Measurements from ENCODE around the gene ATG2A.

The ATG2A gene

GRCh38 chr11:64917663-64917995 is 620 bp upstream of the ATG2A start:
- in situ Hi-C loops (cut with MboI; ENCODE audit: low sequenced_read_pairs), result no loop called here
- peaks cover 9% of the 10 kb centered on the region for H3K4me1 ChIP-seq
- H3K4me3 ChIP-seq, result peak overlapping the region; percentile 27

DNA sequence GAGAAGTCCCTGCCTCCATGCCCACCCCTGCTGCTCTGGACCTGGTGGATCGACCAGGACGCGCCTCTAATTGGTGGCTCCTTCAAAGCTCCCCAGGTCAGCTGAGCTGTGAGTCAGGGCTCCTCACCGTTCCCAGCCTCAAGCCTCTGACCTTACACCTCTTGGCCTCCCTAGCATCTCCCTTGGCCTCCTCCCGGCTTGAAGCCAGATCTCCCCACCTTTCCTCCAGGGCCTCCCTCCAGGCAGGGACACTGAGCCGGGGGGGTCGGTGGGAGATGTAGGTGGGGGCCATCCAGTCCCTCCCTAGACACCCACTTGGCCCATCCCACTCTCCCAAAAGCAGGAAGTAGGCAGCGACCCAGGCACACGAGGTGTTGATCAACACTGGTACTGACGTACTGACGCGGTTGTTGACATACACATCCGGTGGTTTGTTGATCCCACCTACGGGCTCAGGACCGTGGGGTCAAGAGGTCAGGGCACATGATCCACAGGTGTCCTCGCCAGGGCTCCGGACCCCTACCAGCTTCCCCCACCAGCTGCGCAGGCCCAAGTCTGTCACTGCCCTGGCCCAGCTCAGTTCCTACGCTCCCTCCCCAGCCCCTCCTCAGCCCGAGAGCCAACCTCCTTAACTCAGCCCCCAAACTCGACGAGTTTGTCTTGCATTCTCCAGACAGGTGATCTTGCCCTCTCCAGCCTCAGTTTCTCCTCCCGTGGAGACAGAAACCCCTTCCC is 802 bp downstream of the ATG2A start:
- Histone ChIP-seq H3K4me3 (peak overlapping the region; percentile 59), H3K27me3 (ENCODE audit: low read depth) (no peaks in the 10 kb centered on the region), H3K9me3 (no peaks in the 10 kb centered on the region), H3K36me3 (replicated peaks) (peaks cover 9% of the 10 kb centered on the region), H3K4me1 (peaks cover 9% of the 10 kb centered on the region)
- peak in 1 of 2 experiments; percentile 49 for DNase-seq (ENCODE audit: low spot score in 2 of 2)
- in situ Hi-C loops (cut with MboI; ENCODE audit: low sequenced_read_pairs), result no loop called here

More at GRCh38 chr11:64917663-64917995, 620 bp upstream of the ATG2A start:
- H3K36me3 ChIP-seq (replicated peaks), result peaks cover 2% of the 10 kb centered on the region; the same call in 1 of the 2 replicates
- peak in 1 of 2 experiments; percentile 5 for DNase-seq (ENCODE audit: low spot score in 2 of 2)
- no peaks in the 10 kb centered on the region for H3K9me3 ChIP-seq
- no peaks in the 10 kb centered on the region for H3K27me3 ChIP-seq (ENCODE audit: low read depth)

- Histone ChIP-seq H3K27me3 (ENCODE audit: low read depth) (no peaks in the 10 kb centered on the region), H3K4me3 (peak overlapping the region; percentile 59; the same call in 1 of the 2 replicates), H3K4me1 (peaks cover 9% of the 10 kb centered on the region), H3K36me3 (replicated peaks) (peaks cover 17% of the 10 kb centered on the region), H3K9me3 (no peaks in the 10 kb centered on the region)
- DNase-seq (ENCODE audit: low spot score in 2 of 2), result no peak
- in situ Hi-C loops (cut with MboI; ENCODE audit: low sequenced_read_pairs), result no loop called here
These were observed 1.6 kb downstream of the ATG2A start for GRCh38 chr11:64915376-64915887.

DNA sequence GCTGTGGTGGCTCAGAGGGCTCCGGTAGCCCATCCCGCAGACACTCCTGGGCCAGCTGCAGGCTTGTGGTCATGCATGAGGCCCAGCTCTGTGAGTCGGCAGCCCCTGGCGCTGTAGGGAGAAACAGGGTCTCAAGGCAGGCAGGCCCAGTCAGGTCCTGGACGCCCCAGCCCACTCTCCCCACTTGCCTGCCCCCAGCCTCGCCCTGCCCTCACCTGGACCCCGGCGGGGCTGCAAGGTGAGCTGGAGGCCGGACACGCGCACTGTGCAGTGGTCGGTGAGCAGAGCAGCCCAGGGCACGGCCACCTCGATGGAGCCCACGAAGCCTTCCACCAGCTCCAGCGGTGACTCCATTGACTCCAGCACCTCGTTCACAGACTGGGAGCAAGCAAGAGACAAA is 2.9 kb downstream of the ATG2A start:
- peaks cover 19% of the 10 kb centered on the region for H3K36me3 ChIP-seq (replicated peaks)
- H3K4me3 ChIP-seq, result no peak overlapping the region
- peaks cover 9% of the 10 kb centered on the region for H3K4me1 ChIP-seq
- no peaks in the 10 kb centered on the region for H3K27me3 ChIP-seq (ENCODE audit: low read depth)
- no peaks in the 10 kb centered on the region for H3K9me3 ChIP-seq
- in situ Hi-C loops (cut with MboI; ENCODE audit: low sequenced_read_pairs), result no loop called here
- no peak for DNase-seq (ENCODE audit: low spot score in 2 of 2)

DNA sequence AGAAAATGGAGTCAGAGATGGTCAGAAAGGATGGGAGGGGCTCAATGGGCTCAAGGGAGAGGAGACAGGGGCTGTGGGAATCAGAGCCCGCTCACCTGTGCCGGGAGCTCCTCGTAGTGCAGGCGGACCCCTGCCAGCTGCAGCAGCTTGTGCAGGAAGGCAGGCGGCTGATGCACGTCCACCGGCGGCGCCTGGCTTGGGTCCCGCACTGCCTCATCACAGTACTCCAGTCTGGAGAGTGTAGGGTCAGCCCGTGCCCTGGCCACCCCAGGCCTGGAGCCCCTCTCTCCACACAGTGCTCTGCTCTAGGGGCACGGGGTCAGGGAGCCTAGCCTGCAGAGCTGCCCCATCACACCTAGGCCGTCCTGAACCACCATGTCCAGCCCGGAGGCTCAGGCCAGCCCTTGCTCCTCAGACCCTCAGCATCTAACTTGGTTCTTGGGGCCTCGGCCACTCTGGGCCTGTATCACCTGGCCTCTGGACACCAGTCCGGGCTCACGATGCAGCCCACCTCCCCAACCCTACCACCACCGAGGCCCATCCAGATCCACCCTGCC is 3.8 kb downstream of the ATG2A start:
- H3K4me1 ChIP-seq, result peaks cover 9% of the 10 kb centered on the region
- in situ Hi-C loops (cut with MboI; ENCODE audit: low sequenced_read_pairs), result no loop called here
- H3K36me3 ChIP-seq (replicated peaks), result peaks cover 19% of the 10 kb centered on the region
- H3K27me3 ChIP-seq (ENCODE audit: low read depth), result no peaks in the 10 kb centered on the region
- no peak overlapping the region for H3K4me3 ChIP-seq
- H3K9me3 ChIP-seq, result no peaks in the 10 kb centered on the region
- DNase-seq (ENCODE audit: low spot score in 2 of 2), result no peak

GRCh38 chr11:64911689-64912088 is 5.3 kb downstream of the ATG2A start:
- peaks cover 25% of the 10 kb centered on the region for H3K36me3 ChIP-seq (replicated peaks)
- in situ Hi-C loops (cut with MboI; ENCODE audit: low sequenced_read_pairs), result no loop called here
- DNase-seq (ENCODE audit: low spot score in 2 of 2), result no peak
- no peak overlapping the region for H3K4me3 ChIP-seq
- H3K9me3 ChIP-seq, result no peaks in the 10 kb centered on the region
- peaks cover 5% of the 10 kb centered on the region for H3K4me1 ChIP-seq
- no peaks in the 10 kb centered on the region for H3K27me3 ChIP-seq (ENCODE audit: low read depth)

- no peak overlapping the region for H3K4me3 ChIP-seq
- H3K27me3 ChIP-seq (ENCODE audit: low read depth), result no peaks in the 10 kb centered on the region
- no peak for DNase-seq (ENCODE audit: low spot score in 2 of 2)
- in situ Hi-C loops (cut with MboI; ENCODE audit: low sequenced_read_pairs), result no loop called here
- H3K4me1 ChIP-seq, result peaks cover 3% of the 10 kb centered on the region
- H3K9me3 ChIP-seq, result no peaks in the 10 kb centered on the region
- H3K36me3 ChIP-seq (replicated peaks), result peaks cover 25% of the 10 kb centered on the region
These were observed 5.9 kb downstream of the ATG2A start for GRCh38 chr11:64911142-64911541.

GRCh38 chr11:64910451-64911093 is 6.4 kb downstream of the ATG2A start:
- in situ Hi-C loops (cut with MboI; ENCODE audit: low sequenced_read_pairs), result no loop called here
- Histone ChIP-seq H3K4me1 (no peaks in the 10 kb centered on the region), H3K36me3 (replicated peaks) (peaks cover 25% of the 10 kb centered on the region), H3K4me3 (no peak overlapping the region), H3K9me3 (no peaks in the 10 kb centered on the region), H3K27me3 (ENCODE audit: low read depth) (no peaks in the 10 kb centered on the region)
- DNase-seq (ENCODE audit: low spot score in 2 of 2), result no peak

DNA sequence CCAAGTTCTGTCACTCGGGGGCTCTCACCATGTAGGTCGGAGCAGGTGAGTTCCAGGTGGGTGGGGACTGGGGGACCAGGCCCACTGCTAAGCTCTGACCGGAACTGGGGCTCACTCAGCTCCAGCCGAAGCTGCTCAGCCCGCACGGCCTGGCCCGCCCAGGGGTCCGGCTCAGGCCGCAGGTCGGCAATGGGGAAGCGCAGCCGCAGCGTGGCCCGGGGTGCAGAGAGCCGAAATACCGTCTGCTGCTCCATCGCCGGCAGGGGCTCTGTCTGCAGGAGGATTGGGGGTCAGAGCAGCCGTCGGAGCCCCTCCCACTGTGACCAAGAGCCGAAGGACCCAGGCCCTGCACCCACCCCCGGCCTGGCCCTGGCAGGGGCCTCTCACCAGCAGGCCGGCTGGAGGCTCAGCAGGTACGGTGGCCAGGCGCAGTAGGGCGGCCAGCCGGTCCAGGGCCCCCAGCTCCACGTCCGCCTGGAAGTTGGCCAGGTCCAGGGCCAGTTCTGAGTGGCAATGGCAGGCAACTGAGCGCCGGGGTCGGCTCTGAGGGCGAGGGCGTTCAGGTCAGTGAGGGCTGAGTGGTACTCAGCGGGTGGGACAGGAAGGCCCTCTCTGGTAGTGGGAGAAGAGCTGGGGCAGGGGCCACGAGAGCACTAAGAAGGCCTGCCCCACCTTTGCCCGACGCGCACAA is 7.2 kb downstream of the ATG2A start:
- no peaks in the 10 kb centered on the region for H3K4me1 ChIP-seq
- DNase-seq (ENCODE audit: low spot score in 2 of 2), result no peak
- no peaks in the 10 kb centered on the region for H3K27me3 ChIP-seq (ENCODE audit: low read depth)
- in situ Hi-C loops (cut with MboI; ENCODE audit: low sequenced_read_pairs), result no loop called here
- no peak overlapping the region for H3K4me3 ChIP-seq
- peaks cover 28% of the 10 kb centered on the region for H3K36me3 ChIP-seq (replicated peaks)
- H3K9me3 ChIP-seq, result no peaks in the 10 kb centered on the region

GRCh38 chr11:64908766-64909165 is 8.2 kb downstream of the ATG2A start:
- Histone ChIP-seq H3K4me3 (no peak overlapping the region), H3K27me3 (ENCODE audit: low read depth) (no peaks in the 10 kb centered on the region), H3K36me3 (replicated peaks) (peaks cover 26% of the 10 kb centered on the region), H3K9me3 (no peaks in the 10 kb centered on the region), H3K4me1 (no peaks in the 10 kb centered on the region)
- in situ Hi-C loops (cut with MboI; ENCODE audit: low sequenced_read_pairs), result no loop called here
- DNase-seq (ENCODE audit: low spot score in 2 of 2), result no peak

DNA sequence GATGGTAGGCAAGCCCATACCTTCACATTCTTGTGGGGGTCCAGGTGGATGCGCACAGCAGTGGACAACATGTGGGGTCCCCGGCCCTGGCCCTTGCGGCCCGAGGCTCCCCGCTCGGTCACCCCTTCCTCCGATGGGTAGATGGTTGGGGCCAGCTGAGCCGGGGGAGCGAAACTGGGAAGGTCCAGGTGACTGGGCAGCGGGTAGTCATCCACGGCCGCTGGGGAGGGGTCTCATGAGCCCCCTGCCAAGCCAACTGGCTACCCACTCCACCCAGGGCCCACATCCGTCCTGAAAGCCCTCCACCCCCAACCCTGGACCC is 10.7 kb downstream of the ATG2A start:
- H3K36me3 ChIP-seq (replicated peaks), result peaks cover 23% of the 10 kb centered on the region
- DNase-seq (ENCODE audit: low spot score in 2 of 2), result no peak
- H3K4me1 ChIP-seq, result no peaks in the 10 kb centered on the region
- no peaks in the 10 kb centered on the region for H3K9me3 ChIP-seq
- H3K4me3 ChIP-seq, result no peak overlapping the region
- in situ Hi-C loops (cut with MboI; ENCODE audit: low sequenced_read_pairs), result no loop called here
- no peaks in the 10 kb centered on the region for H3K27me3 ChIP-seq (ENCODE audit: low read depth)

DNA sequence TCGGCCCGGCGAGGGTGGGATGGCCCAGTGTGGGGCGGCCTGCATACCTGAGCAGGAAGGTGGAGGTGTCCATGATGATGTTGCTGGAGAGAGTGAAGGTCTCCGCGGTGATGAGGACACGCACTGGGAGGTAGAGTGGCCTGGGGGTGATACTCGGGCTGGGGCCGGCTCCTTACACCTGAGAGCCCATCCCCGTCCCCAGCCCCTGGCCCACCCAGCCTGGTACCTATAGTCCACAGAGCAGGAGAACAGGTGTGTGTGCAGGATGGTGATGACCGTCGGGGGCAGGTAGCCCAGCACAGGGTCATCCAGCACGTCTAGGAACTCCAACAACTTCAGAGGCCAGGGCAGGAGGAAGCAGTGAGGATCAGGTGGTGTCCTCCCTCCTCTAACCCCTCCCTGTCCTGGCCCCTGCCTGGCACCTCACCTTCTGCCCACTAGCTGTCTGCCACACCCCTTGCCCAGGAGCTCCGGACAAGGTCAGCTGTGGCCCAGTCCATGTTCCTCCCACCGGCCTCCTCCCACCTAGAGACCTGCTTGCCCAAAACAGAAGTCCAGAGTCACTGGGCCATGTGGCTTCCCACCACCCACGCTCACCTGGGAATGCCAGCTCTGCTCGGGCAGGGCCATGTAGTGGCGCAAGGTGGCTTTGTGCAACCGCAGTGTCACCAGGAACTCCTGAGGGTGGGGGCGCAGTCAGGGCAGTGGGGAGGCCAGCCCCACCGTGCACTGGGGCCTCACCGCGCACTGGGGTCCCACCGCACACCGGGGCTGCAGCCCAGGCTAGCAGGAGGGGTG is 11.3 kb downstream of the ATG2A start:
- no peak for DNase-seq (ENCODE audit: low spot score in 2 of 2)
- Histone ChIP-seq H3K36me3 (replicated peaks) (peaks cover 17% of the 10 kb centered on the region), H3K9me3 (no peaks in the 10 kb centered on the region), H3K4me3 (no peak overlapping the region), H3K4me1 (no peaks in the 10 kb centered on the region), H3K27me3 (ENCODE audit: low read depth) (no peaks in the 10 kb centered on the region)
- in situ Hi-C loops (cut with MboI; ENCODE audit: low sequenced_read_pairs), result no loop called here

DNA sequence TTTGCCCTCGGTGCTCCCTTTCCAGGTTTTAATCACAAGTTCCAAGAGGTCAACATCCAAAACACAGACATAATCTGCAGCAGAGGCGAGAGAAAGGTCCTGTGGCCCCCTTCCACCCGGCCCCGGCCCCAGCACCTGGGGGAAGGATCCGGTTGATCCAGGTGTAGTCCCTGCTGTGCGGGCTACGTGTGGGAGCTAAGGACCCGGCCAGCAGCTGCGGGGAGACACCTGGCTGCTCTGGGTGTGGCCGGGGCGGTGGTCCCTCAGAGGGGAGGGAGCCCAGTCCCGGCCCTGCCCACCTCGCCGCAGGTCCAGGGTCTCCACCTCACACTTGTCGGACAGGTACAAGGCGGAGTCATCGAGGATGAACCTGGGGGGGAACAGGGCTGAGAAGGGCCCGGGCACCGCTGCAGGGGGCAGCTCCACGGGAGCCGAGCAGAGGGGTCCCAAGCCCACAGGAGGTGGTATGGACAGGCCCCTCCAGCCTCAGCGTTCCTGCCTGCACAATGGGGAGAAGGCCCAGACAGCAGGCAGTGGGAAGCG is 13.6 kb downstream of the ATG2A start:
- H3K36me3 ChIP-seq (replicated peaks), result peaks cover 12% of the 10 kb centered on the region
- in situ Hi-C loops (cut with MboI; ENCODE audit: low sequenced_read_pairs), result no loop called here

More for the DNA sequence above, 13.6 kb downstream of the ATG2A start:
- Histone ChIP-seq H3K9me3 (no peaks in the 10 kb centered on the region), H3K27me3 (ENCODE audit: low read depth) (no peaks in the 10 kb centered on the region), H3K4me3 (no peak overlapping the region), H3K4me1 (no peaks in the 10 kb centered on the region)
- DNase-seq (ENCODE audit: low spot score in 2 of 2), result no peak

All from HAP-1 (cell line).